SK-N-SH treated with all-trans-retinoic acid at 6 μM for 48 hours (cell line): Measurements from ENCODE around the gene TRIM72.
"Not testable (repeated sequence)": the region's sequence is repeated elsewhere in the genome, so short reads cannot be mapped to it uniquely, and the experiment has no call there.

ENCODE experiments used
- ATAC-seq: fragments of 200-7000 bp; cut with Tn5 transposase; 3 replicates; pipeline ENCODE4 v1.9.1; 2020; ENCODE audit warnings: mild to moderate bottlenecking, moderate library complexity
- ARNTL ChIP-seq: fragments of 450-650 bp; formaldehyde crosslinking; IDR thresholded peaks from 2 replicates; pipeline ENCODE4 v1.5.0; 2020; ENCODE audit warnings: low read depth, mild to moderate bottlenecking, moderate library complexity, borderline replicate concordance
- CSDC2 ChIP-seq: fragments of 250-450 bp; sonication (Bioruptor Pico); IDR thresholded peaks from 2 replicates; pipeline ENCODE4 v1.5.0; 2020; ENCODE audit warnings: mild to moderate bottlenecking, moderate library complexity
- CSRNP3 ChIP-seq: fragments of 250-450 bp; sonication (Bioruptor Pico); IDR thresholded peaks from 2 replicates; pipeline ENCODE4 v1.5.1; 2021; ENCODE audit warnings: mild to moderate bottlenecking, moderate library complexity
- ESRRG ChIP-seq: fragments of 250-450 bp; sonication (Bioruptor Pico); IDR thresholded peaks from 2 replicates; pipeline ENCODE4 v1.6.1; 2021; ENCODE audit warnings: mild to moderate bottlenecking
- GLIS3 ChIP-seq: fragments of 250-450 bp; sonication (Bioruptor Pico); IDR thresholded peaks from 2 replicates; pipeline ENCODE4 v1.5.0; 2020; ENCODE audit warnings: mild to moderate bottlenecking, moderate library complexity
- ISL1 ChIP-seq: fragments of 250-450 bp; sonication (Bioruptor Pico); IDR thresholded peaks from 2 replicates; pipeline ENCODE4 v2.1.2; 2022; ENCODE audit warnings: mild to moderate bottlenecking, moderate library complexity
- OSR1 ChIP-seq: fragments of 250-450 bp; sonication (Bioruptor Pico); IDR thresholded peaks from 2 replicates; pipeline ENCODE4 v1.8.0; 2022; ENCODE audit warnings: moderate library complexity, mild to moderate bottlenecking, inconsistent platforms
- POU6F1 ChIP-seq: fragments of 250-450 bp; sonication (Bioruptor Pico); IDR thresholded peaks from 2 replicates; pipeline ENCODE4 v1.8.0; 2021; ENCODE audit warnings: low read depth, mild to moderate bottlenecking, moderate library complexity, borderline replicate concordance
- PPARA ChIP-seq: fragments of 250-450 bp; sonication (Bioruptor Pico); IDR thresholded peaks from 2 replicates; pipeline ENCODE4 v1.5.0; 2020; ENCODE audit warnings: mild to moderate bottlenecking, borderline replicate concordance
- RARB ChIP-seq: fragments of 250-450 bp; sonication (Bioruptor Pico); IDR thresholded peaks from 2 replicates; pipeline ENCODE4 v1.8.0; 2021; ENCODE audit warnings: mild to moderate bottlenecking, moderate library complexity
- SNAI2 ChIP-seq: fragments of 250-450 bp; sonication (Bioruptor Pico); IDR thresholded peaks from 2 replicates; pipeline ENCODE4 v1.5.0; 2020; ENCODE audit warnings: mild to moderate bottlenecking, moderate library complexity
- TCF4 ChIP-seq: fragments of 250-450 bp; sonication (Bioruptor Pico); IDR thresholded peaks from 2 replicates; pipeline ENCODE4 v1.8.0; 2021; ENCODE audit warnings: mild to moderate bottlenecking, moderate library complexity, borderline replicate concordance
- TOX ChIP-seq: fragments of 250-450 bp; sonication (Bioruptor Pico); IDR thresholded peaks from 2 replicates; pipeline ENCODE4 v1.8.0; 2021; ENCODE audit warnings: mild to moderate bottlenecking, moderate library complexity, borderline replicate concordance
- ZFP3 ChIP-seq: fragments of 250-450 bp; sonication (Bioruptor Pico); IDR thresholded peaks from 2 replicates; pipeline ENCODE4 v1.5.0; 2020; ENCODE audit warnings: mild to moderate bottlenecking, moderate library complexity
- ZFP30 ChIP-seq: fragments of 450-650 bp; formaldehyde crosslinking; IDR thresholded peaks from 2 replicates; pipeline ENCODE4 v1.5.0; 2022; ENCODE audit warnings: mild to moderate bottlenecking, moderate library complexity
- ZNF565 ChIP-seq: fragments of 450-650 bp; formaldehyde crosslinking; conservative IDR thresholded peaks from 2 replicates; pipeline ENCODE4 v1.5.0; 2020; ENCODE audit warnings: low read depth, mild to moderate bottlenecking, moderate library complexity
- ZNF70 ChIP-seq: fragments of 450-650 bp; formaldehyde crosslinking; IDR thresholded peaks from 2 replicates; pipeline ENCODE4 v1.5.0; 2020; ENCODE audit warnings: mild to moderate bottlenecking, moderate library complexity
- ZNF8 ChIP-seq: fragments of 450-650 bp; formaldehyde crosslinking; IDR thresholded peaks from 2 replicates; pipeline ENCODE4 v1.5.0; 2020; ENCODE audit warnings: mild to moderate bottlenecking, moderate library complexity
- TF ChIP-seq, protein P1 (sequence below): fragments of 250-450 bp; sonication (Bioruptor Pico); IDR thresholded peaks from 2 replicates; pipeline ENCODE4 v1.5.0; 2020; ENCODE audit warnings: mild to moderate bottlenecking, moderate library complexity
- TF ChIP-seq, protein P2 (sequence below): fragments of 250-450 bp; sonication (Bioruptor Pico); IDR thresholded peaks from 2 replicates; pipeline ENCODE4 v1.8.0; 2020; ENCODE audit warnings: mild to moderate bottlenecking, moderate library complexity, borderline replicate concordance
- TF ChIP-seq, protein P3 (sequence below): fragments of 250-450 bp; sonication (Bioruptor Pico); IDR thresholded peaks from 2 replicates; pipeline ENCODE4 v1.5.1; 2020; ENCODE audit warnings: low read depth, mild to moderate bottlenecking, moderate library complexity

The TRIM72 gene

DNA sequence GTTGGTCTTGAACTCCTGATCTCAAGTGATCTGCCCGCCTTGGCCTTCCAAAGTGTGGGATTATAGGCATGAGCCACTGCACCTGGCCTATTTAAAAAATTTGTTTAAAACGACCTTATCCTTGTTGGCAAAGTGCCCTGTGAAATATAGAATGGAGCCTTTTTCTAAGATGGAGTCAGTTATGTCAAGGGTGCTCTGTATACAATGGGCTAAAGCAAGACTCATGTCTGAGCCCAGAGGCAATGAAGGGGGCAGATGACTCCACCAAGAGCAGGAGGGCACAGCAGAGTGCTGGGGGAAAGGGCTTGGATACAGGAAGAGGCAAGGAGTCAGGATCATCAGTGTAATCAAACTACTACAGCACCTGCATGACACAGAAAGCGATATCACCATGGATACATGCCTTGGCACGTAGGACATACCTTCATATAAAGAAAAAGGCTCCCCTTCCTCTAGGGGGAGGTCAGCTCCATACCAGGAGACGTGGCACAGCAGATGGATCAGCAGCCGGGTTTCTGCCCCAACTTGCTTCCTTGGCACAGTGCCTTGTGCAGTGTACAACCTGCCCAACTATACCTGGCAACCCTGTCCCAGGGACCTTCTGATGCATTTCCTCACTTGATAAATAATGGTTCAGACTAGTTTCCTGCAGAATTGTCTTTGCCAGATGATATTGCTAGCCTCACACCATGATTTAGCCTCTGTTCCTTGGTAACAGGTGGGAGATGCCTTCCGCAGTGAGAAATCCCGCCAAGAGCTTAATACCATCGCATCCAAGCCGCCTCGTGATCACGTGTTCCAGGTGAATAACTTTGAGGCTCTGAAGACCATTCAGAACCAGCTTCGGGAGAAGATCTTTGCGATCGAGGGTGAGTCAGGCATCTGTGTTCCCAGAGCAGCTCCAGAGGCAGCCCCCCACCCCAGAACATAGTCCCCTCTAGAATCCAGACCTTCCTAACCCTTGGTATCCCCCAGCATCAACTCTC lies 61.2 kb downstream of the TRIM72 start:
- no peak for TF ChIP-seq CSRNP3
- TF ChIP-seq ZFP30, result no peak
- TF ChIP-seq, protein P1, sequence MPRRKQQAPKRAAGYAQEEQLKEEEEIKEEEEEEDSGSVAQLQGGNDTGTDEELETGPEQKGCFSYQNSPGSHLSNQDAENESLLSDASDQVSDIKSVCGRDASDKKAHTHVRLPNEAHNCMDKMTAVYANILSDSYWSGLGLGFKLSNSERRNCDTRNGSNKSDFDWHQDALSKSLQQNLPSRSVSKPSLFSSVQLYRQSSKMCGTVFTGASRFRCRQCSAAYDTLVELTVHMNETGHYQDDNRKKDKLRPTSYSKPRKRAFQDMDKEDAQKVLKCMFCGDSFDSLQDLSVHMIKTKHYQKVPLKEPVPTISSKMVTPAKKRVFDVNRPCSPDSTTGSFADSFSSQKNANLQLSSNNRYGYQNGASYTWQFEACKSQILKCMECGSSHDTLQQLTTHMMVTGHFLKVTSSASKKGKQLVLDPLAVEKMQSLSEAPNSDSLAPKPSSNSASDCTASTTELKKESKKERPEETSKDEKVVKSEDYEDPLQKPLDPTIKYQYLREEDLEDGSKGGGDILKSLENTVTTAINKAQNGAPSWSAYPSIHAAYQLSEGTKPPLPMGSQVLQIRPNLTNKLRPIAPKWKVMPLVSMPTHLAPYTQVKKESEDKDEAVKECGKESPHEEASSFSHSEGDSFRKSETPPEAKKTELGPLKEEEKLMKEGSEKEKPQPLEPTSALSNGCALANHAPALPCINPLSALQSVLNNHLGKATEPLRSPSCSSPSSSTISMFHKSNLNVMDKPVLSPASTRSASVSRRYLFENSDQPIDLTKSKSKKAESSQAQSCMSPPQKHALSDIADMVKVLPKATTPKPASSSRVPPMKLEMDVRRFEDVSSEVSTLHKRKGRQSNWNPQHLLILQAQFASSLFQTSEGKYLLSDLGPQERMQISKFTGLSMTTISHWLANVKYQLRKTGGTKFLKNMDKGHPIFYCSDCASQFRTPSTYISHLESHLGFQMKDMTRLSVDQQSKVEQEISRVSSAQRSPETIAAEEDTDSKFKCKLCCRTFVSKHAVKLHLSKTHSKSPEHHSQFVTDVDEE (CRISPR knock-in tag), result no peak
- TF ChIP-seq ZNF8 (CRISPR knock-in tag), result no peak
- TF ChIP-seq, protein P2, sequence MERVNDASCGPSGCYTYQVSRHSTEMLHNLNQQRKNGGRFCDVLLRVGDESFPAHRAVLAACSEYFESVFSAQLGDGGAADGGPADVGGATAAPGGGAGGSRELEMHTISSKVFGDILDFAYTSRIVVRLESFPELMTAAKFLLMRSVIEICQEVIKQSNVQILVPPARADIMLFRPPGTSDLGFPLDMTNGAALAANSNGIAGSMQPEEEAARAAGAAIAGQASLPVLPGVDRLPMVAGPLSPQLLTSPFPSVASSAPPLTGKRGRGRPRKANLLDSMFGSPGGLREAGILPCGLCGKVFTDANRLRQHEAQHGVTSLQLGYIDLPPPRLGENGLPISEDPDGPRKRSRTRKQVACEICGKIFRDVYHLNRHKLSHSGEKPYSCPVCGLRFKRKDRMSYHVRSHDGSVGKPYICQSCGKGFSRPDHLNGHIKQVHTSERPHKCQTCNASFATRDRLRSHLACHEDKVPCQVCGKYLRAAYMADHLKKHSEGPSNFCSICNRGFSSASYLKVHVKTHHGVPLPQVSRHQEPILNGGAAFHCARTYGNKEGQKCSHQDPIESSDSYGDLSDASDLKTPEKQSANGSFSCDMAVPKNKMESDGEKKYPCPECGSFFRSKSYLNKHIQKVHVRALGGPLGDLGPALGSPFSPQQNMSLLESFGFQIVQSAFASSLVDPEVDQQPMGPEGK (CRISPR knock-in tag), result no peak
- no peak for TF ChIP-seq CSDC2 (CRISPR knock-in tag)
- no peak for TF ChIP-seq RARB (CRISPR knock-in tag)
- no peak for TF ChIP-seq OSR1
- TF ChIP-seq, all 23 proteins: peak for 0
- ATAC-seq, result no peak

GRCh38 chr16:31276600-31276999 lies 62.7 kb downstream of the TRIM72 start:
- TF ChIP-seq ARNTL (CRISPR knock-in tag) (no peak), PPARA (no peak), OSR1 (no peak), CSRNP3 (no peak), TOX (CRISPR knock-in tag) (no peak), ZNF70 (CRISPR knock-in tag) (no peak), SNAI2 (no peak), CSDC2 (CRISPR knock-in tag) (no peak), TCF4 (CRISPR knock-in tag) (no peak), ZFP30 (no peak), ISL1 (CRISPR knock-in tag) (no peak), GLIS3 (CRISPR knock-in tag) (no peak), ESRRG (no peak), ZFP3 (CRISPR knock-in tag) (no peak)
- TF ChIP-seq, protein P3, sequence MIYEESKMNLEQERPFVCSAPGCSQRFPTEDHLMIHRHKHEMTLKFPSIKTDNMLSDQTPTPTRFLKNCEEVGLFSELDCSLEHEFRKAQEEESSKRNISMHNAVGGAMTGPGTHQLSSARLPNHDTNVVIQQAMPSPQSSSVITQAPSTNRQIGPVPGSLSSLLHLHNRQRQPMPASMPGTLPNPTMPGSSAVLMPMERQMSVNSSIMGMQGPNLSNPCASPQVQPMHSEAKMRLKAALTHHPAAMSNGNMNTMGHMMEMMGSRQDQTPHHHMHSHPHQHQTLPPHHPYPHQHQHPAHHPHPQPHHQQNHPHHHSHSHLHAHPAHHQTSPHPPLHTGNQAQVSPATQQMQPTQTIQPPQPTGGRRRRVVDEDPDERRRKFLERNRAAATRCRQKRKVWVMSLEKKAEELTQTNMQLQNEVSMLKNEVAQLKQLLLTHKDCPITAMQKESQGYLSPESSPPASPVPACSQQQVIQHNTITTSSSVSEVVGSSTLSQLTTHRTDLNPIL, result no peak
- no peak for ATAC-seq

- TF ChIP-seq ISL1 (CRISPR knock-in tag), result no peak
- TF ChIP-seq ZNF565, result no peak
- TF ChIP-seq OSR1, result no peak
- no peak for TF ChIP-seq RARB (CRISPR knock-in tag)
- TF ChIP-seq ESRRG, result no peak
- TF ChIP-seq ZNF8 (CRISPR knock-in tag), result no peak
- TF ChIP-seq, protein P3, result no peak
- TF ChIP-seq CSRNP3, result no peak
- TF ChIP-seq POU6F1, result no peak
- no peak for TF ChIP-seq PPARA
- no peak for ATAC-seq
Measured at GRCh38 chr16:31277659-31278260, 63.8 kb downstream of the TRIM72 start.

GRCh38 chr16:31278853-31279252 lies 64.9 kb downstream of the TRIM72 start:
- not testable (repeated sequence) for ATAC-seq
